HEK293 (cell line): ENCODE measurements around the gene ZNF70.

Experiments
- AEBP2 ChIP-seq: fragments of 450-650 bp; formaldehyde crosslinking; IDR thresholded peaks from 2 replicates; pipeline ENCODE4 v1.5.1; 2016; ENCODE audit warnings: missing biosample characterization, missing genetic modification characterization, borderline replicate concordance
- CTCF ChIP-seq: fragments of 450-650 bp; formaldehyde crosslinking; IDR thresholded peaks from 2 replicates; pipeline ENCODE4 v1.5.1; 2016; ENCODE audit warnings: missing biosample characterization, missing genetic modification characterization
- GLI4 ChIP-seq: fragments of 450-650 bp; formaldehyde crosslinking; IDR thresholded peaks from 2 replicates; pipeline ENCODE4 v1.5.1; 2016; ENCODE audit warnings: missing biosample characterization, missing genetic modification characterization
- ZBTB26 ChIP-seq: fragments of 450-650 bp; formaldehyde crosslinking; optimal IDR thresholded peaks from 2 replicates; pipeline ENCODE3; 2016; ENCODE audit warnings: missing biosample characterization, mild to moderate bottlenecking, missing genetic modification characterization
- ZNF16 ChIP-seq: fragments of 450-650 bp; formaldehyde crosslinking; IDR thresholded peaks from 2 replicates; pipeline ENCODE4 v1.5.1; 2016; ENCODE audit warnings: low read depth, missing biosample characterization, missing genetic modification characterization
- ZNF175 ChIP-seq: fragments of 450-650 bp; formaldehyde crosslinking; IDR thresholded peaks from 2 replicates; pipeline ENCODE4 v1.5.1; 2016; ENCODE audit warnings: missing biosample characterization, missing genetic modification characterization
- ZNF311 ChIP-seq: fragments of 450-650 bp; formaldehyde crosslinking; IDR thresholded peaks from 2 replicates; pipeline ENCODE4 v1.5.1; 2017; ENCODE audit warnings: missing biosample characterization, missing genetic modification characterization, borderline replicate concordance
- ZNF366 ChIP-seq: fragments of 450-650 bp; formaldehyde crosslinking; conservative IDR thresholded peaks from 2 replicates; pipeline ENCODE4 v1.5.1; 2016; ENCODE audit warnings: missing biosample characterization, missing genetic modification characterization
- ZNF398 ChIP-seq: fragments of 450-650 bp; formaldehyde crosslinking; IDR thresholded peaks from 2 replicates; pipeline ENCODE4 v1.5.1; 2017; ENCODE audit warnings: missing biosample characterization, missing genetic modification characterization
- ZNF658 ChIP-seq: fragments of 450-650 bp; formaldehyde crosslinking; IDR thresholded peaks from 2 replicates; pipeline ENCODE4; 2016; ENCODE audit warnings: missing biosample characterization, missing genetic modification characterization
- ZNF747 ChIP-seq: fragments of 450-650 bp; formaldehyde crosslinking; IDR thresholded peaks from 2 replicates; pipeline ENCODE4 v1.5.1; 2016; ENCODE audit warnings: missing biosample characterization, missing genetic modification characterization

GRCh38 chr22:23708270-23708669, 42.6 kb downstream of the ZNF70 start:
- TF ChIP-seq AEBP2 (tag by site-specific recombination) (no peak), ZNF658 (tag by site-specific recombination) (no peak), ZNF16 (tag by site-specific recombination) (no peak), CTCF (tag by site-specific recombination) (no peak), ZNF175 (tag by site-specific recombination) (no peak), ZNF747 (tag by site-specific recombination) (no peak), ZNF366 (no peak), ZNF398 (tag by site-specific recombination) (no peak), GLI4 (tag by site-specific recombination) (no peak), ZBTB26 (tag by site-specific recombination) (no peak), ZNF311 (tag by site-specific recombination) (no peak)
